ENCODE data around the gene ADAMTS3. TPM values are rescaled to one million over a fixed set of nuclear protein-coding genes. Genes with fewer than 3 reads are reported as not detected.

Gene ADAMTS3
- total RNA-seq, 4 donors from 2014 or later = 0.47 to 30.4 (median 10.2) TPM

DNA sequence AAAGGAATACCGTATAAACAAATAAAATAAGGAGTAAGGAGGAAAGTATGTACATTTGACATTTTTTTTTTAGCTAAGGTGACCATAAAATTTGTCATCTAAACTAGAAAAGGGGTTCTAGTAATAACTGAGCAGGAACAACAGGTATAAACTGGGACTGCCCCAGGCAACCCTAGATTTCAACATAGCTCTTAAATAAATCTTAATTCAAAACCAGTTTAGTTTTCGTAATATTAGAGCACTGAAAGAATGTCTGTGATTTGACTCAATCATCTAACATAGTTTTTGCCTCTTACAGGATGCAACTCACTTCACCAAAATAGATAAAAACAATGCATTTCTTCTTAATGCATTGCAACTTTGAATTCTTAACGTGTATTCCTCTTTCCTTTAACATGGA lies 257.7 kb downstream of the ADAMTS3 start:
- DNase-seq (ENCODE audit: low spot score) (no peak), ATAC-seq (ENCODE audit: low FRiP score) (no peak)
- TF ChIP-seq, protein P1, sequence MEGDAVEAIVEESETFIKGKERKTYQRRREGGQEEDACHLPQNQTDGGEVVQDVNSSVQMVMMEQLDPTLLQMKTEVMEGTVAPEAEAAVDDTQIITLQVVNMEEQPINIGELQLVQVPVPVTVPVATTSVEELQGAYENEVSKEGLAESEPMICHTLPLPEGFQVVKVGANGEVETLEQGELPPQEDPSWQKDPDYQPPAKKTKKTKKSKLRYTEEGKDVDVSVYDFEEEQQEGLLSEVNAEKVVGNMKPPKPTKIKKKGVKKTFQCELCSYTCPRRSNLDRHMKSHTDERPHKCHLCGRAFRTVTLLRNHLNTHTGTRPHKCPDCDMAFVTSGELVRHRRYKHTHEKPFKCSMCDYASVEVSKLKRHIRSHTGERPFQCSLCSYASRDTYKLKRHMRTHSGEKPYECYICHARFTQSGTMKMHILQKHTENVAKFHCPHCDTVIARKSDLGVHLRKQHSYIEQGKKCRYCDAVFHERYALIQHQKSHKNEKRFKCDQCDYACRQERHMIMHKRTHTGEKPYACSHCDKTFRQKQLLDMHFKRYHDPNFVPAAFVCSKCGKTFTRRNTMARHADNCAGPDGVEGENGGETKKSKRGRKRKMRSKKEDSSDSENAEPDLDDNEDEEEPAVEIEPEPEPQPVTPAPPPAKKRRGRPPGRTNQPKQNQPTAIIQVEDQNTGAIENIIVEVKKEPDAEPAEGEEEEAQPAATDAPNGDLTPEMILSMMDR (IDR thresholded peaks at IDR 0.05) = no peak

DNA sequence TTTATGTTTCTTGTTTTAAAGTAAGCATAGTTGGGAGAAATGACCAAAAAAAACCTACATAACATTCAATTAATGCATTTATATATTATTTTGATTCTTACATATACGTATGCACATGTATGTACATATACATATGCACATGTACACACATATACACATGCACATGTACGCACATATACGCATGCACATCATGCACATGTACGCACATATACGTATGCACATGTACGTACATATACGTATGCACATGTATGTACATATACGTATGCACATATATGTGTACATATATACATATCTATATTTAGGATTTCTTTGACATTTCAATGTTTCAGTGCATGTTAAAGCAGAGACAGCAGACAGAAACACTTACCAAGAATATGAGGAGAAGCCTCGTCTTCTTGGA lies 263.4 kb downstream of the ADAMTS3 start:
- no peak for DNase-seq (ENCODE audit: low spot score)
- TF ChIP-seq, protein P1 (IDR thresholded peaks at IDR 0.05) = no peak
- ATAC-seq (ENCODE audit: low FRiP score) = no peak

DNA sequence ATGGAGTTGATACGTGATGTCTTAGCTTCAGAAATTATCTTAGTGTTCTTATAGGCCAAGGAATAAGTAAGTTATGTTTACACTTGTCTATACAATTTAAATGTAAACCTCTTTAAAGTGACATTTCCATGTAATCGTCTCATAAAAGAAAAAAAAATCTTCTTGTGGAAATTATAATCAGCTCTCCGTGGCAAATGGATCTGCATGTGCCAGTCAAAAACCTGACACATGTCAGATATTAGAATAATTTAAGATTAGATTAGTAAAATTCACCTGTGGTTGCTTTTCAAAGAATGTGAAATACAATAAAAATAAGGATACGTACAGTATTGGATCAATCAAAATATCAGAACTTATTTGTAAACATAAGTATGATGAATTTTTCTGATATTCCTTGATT lies 263.9 kb downstream of the ADAMTS3 start:
- TF ChIP-seq, protein P1 (IDR thresholded peaks at IDR 0.05) = no peak
- DNase-seq (ENCODE audit: low spot score) (no peak), ATAC-seq (ENCODE audit: low FRiP score) (no peak)

DNA sequence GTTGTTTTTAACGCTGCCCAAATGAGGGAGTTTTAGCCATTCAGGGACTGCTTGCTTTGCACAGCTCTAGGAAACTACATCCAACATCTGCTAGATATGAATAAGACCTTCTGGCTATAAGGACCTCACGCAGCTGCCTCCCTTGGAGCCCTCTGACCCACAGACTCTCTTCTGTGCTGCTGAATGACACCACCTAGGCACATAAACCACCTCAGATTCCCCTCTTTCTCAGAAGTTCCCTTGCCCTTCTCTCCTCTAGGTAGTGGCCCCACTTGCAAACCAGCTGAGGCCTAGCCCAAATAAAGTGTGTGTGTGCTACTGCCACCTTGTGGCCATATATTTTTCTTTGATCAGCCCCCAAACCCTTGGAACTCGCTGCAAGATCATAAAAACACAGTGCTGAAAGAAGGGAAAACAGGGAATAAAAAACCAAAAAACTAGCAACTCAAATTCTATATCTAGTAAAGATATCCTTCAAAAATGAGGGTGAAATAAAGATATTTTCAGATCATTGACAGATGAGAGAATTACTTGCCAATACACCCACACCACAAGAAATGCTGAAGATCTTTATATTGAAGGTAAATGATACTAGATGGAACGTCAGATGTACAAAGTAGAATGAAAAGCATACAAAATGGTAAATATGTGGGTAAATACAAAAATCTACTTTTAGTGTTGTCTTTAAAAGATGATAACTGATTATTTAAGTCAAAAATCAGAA lies 265.9 kb downstream of the ADAMTS3 start:
- DNase-seq (ENCODE audit: low spot score) = no peak

DNA sequence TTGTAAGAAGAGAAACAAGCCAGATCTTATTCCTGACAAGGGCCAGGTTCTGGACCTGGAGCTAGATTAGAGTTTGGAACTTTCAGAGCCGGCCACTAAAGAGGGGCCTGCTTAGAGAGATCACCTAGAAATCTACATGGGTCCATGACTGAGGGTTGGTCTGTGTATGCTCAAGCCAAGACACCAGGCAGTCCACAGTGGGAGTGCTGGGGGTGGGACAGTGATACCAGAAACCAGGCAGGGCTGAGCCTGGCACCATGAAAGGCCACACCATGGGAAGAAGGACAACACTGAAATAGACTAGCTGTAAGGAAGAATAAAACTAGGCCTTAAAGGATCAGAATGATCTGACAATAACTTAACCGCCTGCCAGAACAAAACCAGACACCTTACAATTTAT lies 267.3 kb downstream of the ADAMTS3 start:
- DNase-seq (ENCODE audit: low spot score) (no peak), ATAC-seq (ENCODE audit: low FRiP score) (no peak)
- TF ChIP-seq, protein P1 (IDR thresholded peaks at IDR 0.05) = no peak

More for the DNA sequence above, 265.9 kb downstream of the ADAMTS3 start:
- TF ChIP-seq, protein P1 (IDR thresholded peaks at IDR 0.05) = no peak
- ATAC-seq (ENCODE audit: low FRiP score) = no peak

DNA sequence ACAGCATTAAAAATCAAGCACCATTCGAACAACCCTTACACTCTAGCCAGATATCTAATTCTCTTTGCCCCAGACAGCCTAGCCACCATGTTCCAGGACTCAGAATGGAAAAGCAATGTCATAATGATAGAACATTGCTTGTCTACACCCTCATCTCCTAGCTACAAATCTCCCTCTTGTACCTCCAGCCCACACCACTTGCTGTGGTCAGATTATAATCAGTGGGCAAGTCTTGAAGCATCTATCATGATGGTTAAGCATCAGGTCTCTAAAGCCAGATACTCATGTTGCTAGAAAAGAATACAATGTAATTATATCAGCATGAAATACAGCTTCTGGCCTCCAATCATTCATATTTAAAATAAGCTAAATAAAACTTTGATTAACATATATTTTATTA lies 268.9 kb downstream of the ADAMTS3 start:
- ATAC-seq (ENCODE audit: low FRiP score) (no peak), DNase-seq (ENCODE audit: low spot score) (no peak)
- TF ChIP-seq, protein P1 (IDR thresholded peaks at IDR 0.05) = no peak

DNA sequence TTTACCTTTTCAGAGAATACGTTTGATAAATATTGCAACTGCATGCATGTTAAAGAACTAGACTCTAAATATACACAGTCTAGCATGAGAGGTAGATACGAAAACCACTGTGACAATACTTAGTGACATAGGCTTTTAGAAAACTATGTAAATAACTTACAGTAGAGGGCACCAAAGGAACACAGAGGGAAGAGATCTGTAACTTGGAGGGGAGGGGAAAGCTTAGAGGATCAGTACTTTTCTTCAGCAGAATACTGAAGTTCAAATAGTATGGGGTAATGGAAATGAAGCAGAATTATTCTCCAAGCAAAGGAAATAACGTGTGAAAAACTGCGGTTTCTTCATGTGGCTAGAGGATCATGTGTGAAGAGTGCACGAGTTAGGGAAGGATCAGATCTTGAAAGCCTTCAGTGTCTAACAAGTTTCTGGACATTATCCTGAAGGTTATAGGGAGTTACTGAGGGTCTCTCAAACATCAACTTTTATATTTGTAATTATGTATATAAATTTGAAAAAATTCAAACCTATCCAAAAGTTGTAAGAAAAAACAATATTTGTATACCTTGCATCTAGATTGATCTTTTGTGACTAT lies 273.0 kb downstream of the ADAMTS3 start:
- DNase-seq (ENCODE audit: low spot score) (no peak), ATAC-seq (ENCODE audit: low FRiP score) (no peak)
- TF ChIP-seq, protein P1 (IDR thresholded peaks at IDR 0.05) = no peak

Data from omental fat pad (tissue), 4 donors.